Esophagus squamous epithelium (tissue), 5 donors: Measurements from ENCODE around the gene CDC42BPG. TPM values are rescaled to one million over a fixed set of nuclear protein-coding genes. Genes with fewer than 3 reads are reported as not detected.

ENCODE experiments used
- DNase-seq: peaks from one replicate; lab custom pipeline; 2025; lab: John Stamatoyannopoulos, UW
- H3K27ac ChIP-seq, 4 donors: fragments of 200-600 bp; sonication (generic); one replicate each; pipeline ENCODE4 v1.5.1; 2016 to 2019; ENCODE audit warnings: mild to moderate bottlenecking in 1 of 4
- H3K27me3 ChIP-seq, 4 donors: fragments of 200-600 bp; sonication (generic); 1 replicate in 3 of 4; 2 replicates in 1 of 4; pipeline versions ENCODE4 v1.5.1 to v1.6.0; 2017 to 2021; ENCODE audit warnings: antibody characterized with exemption in 1 of 4
- H3K36me3 ChIP-seq, 3 donors: fragments of 200-600 bp; sonication (generic); one replicate each; pipeline ENCODE4 v1.5.1; 2016 to 2019
- H3K4me1 ChIP-seq, 3 donors: fragments of 200-600 bp; sonication (generic); one replicate each; pipeline ENCODE4 v1.5.1; 2017 to 2019
- H3K4me3 ChIP-seq, 4 donors: fragments of 200-600 bp; sonication (generic); 1 replicate in 3 of 4; 2 replicates in 1 of 4; pipeline ENCODE4 v1.5.1; 2016 to 2019; ENCODE audit warnings: mild to moderate bottlenecking in 2 of 4, moderate library complexity in 1 of 4
- H3K9me3 ChIP-seq, 3 donors: fragments of 200-600 bp; sonication (generic); one replicate each; pipeline ENCODE4 v1.5.1; 2016 to 2019
- POLR2A ChIP-seq, 4 donors: fragments of 450-650 bp; IDR thresholded peaks; one replicate each; pipeline ENCODE4 v1.6.1; 2017; ENCODE audit warnings: antibody characterized with exemption in 4 of 4, mild to moderate bottlenecking in 4 of 4, moderate library complexity in 3 of 4
- WGBS, 2 donors: methylation state at CpG; one replicate each; pipeline ENCODE4 v1.1.5; 2018; 5-methylcytosine and 5-hydroxymethylcytosine counted together
- intact Hi-C: fragments of 100-400 bp; cut with DNase I; formaldehyde crosslinking; loops from one replicate; pipeline ENCODE4 v1.15.0; 2022
- total RNA-seq, 4 donors: library from RNA; depleted of rRNA; stranded (reverse); fragments of >200 nt; gene quantifications; one replicate each; pipeline ENCODE4 v1.1.0, GENCODE V29; 2016
- TF ChIP-seq, protein P1 (sequence below), 6 experiments: fragments of 450-650 bp in 4 of 6; fragments of 200-600 bp in 2 of 6; sonication (generic) in 2 of 6; IDR thresholded peaks; one replicate each; pipeline ENCODE4 v1.5.1; 2016 to 2019; ENCODE audit warnings: antibody characterized with exemption in 6 of 6, mild to moderate bottlenecking in 4 of 6, moderate library complexity in 4 of 6
- donor health status: DM: yes; HTN: yes; CAD: no.

CDC42BPG gene
- total RNA-seq, 4 donors from 2014 or later, result 16.4 to 48.5 (median 25.0) TPM

DNA sequence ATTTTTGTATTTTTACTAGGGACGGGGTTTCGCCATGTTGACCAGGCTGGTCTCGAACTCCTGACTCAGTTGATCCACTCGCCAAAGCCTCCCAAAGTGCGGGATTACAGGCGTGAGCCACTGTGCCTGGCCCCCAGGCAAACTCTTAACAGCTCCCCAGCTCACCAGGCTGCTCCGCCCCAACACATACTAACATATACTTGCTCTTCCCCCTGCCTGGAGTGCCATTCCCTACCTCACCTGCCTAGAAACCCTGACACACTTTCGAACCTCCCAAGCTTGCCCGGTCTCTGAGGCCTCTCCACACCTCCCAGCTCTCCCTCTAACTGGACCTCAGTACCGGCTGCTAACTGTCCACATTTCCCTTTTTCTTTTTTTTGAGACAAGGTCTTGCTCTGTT lies 49.9 kb downstream of the CDC42BPG start:
- Histone ChIP-seq H3K4me3 (no peak overlapping the region), H3K4me1 (no peaks in the 10 kb centered on the region), H3K36me3 (peaks cover 0 to 33% (median 0%) of the 10 kb centered on the region in 3 donors), H3K27ac (no peak overlapping the region), H3K27me3 (no peaks in the 10 kb centered on the region), H3K9me3 (no peaks in the 10 kb centered on the region)
- TF ChIP-seq POLR2A (IDR thresholded peaks at IDR 0.05), result no peak
- TF ChIP-seq, protein P1, sequence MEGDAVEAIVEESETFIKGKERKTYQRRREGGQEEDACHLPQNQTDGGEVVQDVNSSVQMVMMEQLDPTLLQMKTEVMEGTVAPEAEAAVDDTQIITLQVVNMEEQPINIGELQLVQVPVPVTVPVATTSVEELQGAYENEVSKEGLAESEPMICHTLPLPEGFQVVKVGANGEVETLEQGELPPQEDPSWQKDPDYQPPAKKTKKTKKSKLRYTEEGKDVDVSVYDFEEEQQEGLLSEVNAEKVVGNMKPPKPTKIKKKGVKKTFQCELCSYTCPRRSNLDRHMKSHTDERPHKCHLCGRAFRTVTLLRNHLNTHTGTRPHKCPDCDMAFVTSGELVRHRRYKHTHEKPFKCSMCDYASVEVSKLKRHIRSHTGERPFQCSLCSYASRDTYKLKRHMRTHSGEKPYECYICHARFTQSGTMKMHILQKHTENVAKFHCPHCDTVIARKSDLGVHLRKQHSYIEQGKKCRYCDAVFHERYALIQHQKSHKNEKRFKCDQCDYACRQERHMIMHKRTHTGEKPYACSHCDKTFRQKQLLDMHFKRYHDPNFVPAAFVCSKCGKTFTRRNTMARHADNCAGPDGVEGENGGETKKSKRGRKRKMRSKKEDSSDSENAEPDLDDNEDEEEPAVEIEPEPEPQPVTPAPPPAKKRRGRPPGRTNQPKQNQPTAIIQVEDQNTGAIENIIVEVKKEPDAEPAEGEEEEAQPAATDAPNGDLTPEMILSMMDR (IDR thresholded peaks at IDR 0.05), result no peak
- DNase-seq, result no peak
- WGBS, 2 donors, result 82 to 95% methylated on average over 7 to 10 of the region's 10 CpGs
- intact Hi-C loops, result no loop called here

DNA sequence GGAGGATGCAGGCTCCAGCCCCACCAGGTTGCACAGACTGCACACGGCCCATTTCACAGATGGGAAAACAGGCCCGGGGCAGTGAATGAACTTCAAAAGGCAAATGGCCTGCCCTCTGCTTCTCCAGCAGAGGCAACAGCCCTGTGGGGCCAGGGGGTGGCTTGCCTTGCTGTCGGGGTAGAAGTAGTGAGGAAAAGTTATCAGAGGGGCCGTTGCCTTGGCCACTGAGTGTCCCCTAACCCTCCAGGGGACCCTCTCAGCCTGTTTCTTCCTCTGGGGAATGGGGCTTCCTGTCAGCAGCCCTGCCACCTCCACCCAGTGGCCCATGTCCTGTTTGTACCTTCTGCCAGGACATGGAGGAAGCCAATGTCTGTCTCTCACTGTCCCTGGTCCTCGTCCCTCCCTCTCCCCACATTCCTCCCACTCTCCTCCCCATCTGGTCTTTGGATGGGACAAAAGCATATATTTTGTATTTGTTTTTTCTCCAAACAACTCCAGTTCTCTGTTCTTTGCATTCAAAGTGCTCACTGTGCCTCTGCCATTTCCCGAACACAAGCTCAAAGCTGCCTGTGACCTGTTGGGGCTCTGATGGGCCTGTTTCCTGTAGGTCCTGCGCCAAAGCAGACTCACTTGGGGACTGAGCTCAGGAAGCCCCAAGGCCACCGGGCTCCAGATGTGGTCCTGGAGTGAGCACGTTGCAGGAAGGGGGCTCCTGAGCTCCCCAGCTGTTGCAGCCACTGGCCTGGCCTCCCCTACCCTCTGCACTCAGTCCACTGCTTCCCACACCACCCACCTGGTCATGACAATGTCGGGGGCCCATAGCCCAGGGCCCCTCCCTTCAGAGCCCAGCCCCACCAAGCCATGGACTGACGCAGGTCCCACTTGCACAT lies 50.9 kb downstream of the CDC42BPG start:
- no peak overlapping the region for H3K4me3 ChIP-seq
- 63 to 72% methylated on average over 9 to 10 of the region's 11 CpGs for WGBS, 2 donors
- intact Hi-C loops, result no loop called here
- H3K27ac ChIP-seq, result peak overlapping the region in 2 of 4 donors; percentile 14 to 21
- TF ChIP-seq POLR2A (IDR thresholded peaks at IDR 0.05), result no peak
- TF ChIP-seq, protein P1 (IDR thresholded peaks at IDR 0.05), result no peak
- H3K27me3 ChIP-seq, result no peaks in the 10 kb centered on the region
- no peaks in the 10 kb centered on the region for H3K9me3 ChIP-seq
- no peaks in the 10 kb centered on the region for H3K4me1 ChIP-seq
- no peak for DNase-seq
- peaks cover 0 to 40% (median 0%) of the 10 kb centered on the region in 3 donors for H3K36me3 ChIP-seq

DNA sequence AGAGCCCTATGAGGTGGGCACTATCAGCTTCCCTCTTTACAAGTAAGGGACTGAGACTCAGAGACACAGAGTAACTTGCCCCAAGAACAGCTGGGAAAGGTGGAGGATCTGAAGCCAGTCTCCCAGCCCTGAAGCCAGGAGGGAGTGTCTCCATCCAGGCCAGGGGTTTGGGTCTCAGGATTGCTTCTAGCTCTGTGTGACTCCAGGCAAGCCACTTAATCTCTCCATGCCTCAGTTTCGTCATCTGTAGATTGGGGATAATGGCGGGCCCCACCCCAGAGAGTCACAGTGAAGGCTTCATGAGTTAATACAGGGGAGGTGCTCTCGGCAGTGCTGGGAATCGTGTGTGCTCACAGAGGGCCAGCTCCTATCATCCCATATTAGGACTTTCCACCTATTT lies 52.0 kb downstream of the CDC42BPG start:
- Histone ChIP-seq H3K36me3 (peaks cover 0 to 34% (median 0%) of the 10 kb centered on the region in 3 donors), H3K27ac (no peak overlapping the region), H3K9me3 (no peaks in the 10 kb centered on the region), H3K4me1 (peaks cover 0 to 4% (median 0%) of the 10 kb centered on the region in 3 donors), H3K27me3 (no peaks in the 10 kb centered on the region), H3K4me3 (no peak overlapping the region)
- no peak for DNase-seq
- WGBS, 2 donors, result 75% methylated on average over 3 of the region's 4 CpGs; no CpG with 5 or more reads in 1 of the 2 donors
- TF ChIP-seq, protein P1 (IDR thresholded peaks at IDR 0.05), result no peak
- TF ChIP-seq POLR2A (IDR thresholded peaks at IDR 0.05), result no peak
- intact Hi-C loops, result no loop called here

DNA sequence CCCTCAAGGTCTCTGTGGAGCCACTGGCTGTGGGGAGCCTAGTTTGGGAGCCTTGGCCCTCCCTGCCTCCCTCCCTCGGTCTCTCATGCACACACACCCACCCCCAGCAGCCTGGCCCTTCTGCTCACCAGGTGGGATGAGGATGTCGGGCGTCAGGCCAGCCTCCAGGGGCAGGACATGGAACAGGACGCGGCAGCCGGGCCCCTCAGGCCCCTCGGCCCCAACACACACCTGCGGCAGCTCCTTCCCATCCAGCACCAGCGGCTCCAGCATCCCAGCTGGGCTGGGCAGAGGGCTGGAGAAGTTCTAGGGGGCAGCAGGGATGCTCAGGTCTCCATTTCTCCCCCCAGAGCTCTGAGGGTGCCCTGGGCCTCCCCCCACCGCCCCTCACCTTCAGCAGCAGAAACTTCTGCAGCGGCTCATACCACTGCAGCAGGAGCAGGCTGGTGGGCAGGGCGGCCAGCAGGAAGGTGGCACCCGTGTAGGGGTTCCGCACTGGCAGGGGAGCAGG lies 52.6 kb downstream of the CDC42BPG start:
- WGBS, 2 donors, result 100% methylated on average over 1 of the region's 14 CpGs; no CpG with 5 or more reads in 1 of the 2 donors
- intact Hi-C loops, result no loop called here
- H3K4me3 ChIP-seq, result no peak overlapping the region
- TF ChIP-seq, protein P1 (IDR thresholded peaks at IDR 0.05), result no peak
- no peak for TF ChIP-seq POLR2A (IDR thresholded peaks at IDR 0.05)
- peaks cover 0 to 28% (median 0%) of the 10 kb centered on the region in 3 donors for H3K36me3 ChIP-seq
- DNase-seq, result no peak
- no peaks in the 10 kb centered on the region for H3K27me3 ChIP-seq
- H3K27ac ChIP-seq, result no peak overlapping the region
- H3K9me3 ChIP-seq, result no peaks in the 10 kb centered on the region
- peaks cover 0 to 6% (median 0%) of the 10 kb centered on the region in 3 donors for H3K4me1 ChIP-seq
